Measurements from ENCODE around the gene TFCP2L1. TPM values are rescaled to one million over a fixed set of nuclear protein-coding genes. Genes with fewer than 3 reads are reported as not detected.

The TFCP2L1 gene
- total RNA-seq, 4 donors from 2014 or later: 3.6 to 7.9 (median 5.9) TPM

DNA sequence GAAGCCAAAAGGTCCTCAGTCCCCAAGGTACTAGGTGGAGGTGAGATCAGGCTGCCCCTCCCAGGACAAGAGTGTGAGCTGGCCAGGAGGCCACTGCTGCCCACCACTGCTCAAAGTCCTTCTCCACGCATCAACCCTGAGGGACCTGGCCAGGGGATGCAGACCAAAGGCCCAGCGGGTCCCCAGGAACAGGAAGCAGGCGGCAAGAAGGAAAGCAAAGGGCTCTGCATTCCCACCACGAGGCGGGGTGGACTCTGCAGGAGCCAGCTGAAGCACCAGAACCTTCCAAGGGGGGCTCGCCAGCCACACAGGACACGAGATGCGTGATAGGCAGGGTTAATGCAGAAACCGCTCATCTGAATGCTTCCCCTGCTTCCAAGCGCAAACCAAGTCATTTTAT is 67.4 kb downstream of the TFCP2L1 start:
- TF ChIP-seq, protein P1, sequence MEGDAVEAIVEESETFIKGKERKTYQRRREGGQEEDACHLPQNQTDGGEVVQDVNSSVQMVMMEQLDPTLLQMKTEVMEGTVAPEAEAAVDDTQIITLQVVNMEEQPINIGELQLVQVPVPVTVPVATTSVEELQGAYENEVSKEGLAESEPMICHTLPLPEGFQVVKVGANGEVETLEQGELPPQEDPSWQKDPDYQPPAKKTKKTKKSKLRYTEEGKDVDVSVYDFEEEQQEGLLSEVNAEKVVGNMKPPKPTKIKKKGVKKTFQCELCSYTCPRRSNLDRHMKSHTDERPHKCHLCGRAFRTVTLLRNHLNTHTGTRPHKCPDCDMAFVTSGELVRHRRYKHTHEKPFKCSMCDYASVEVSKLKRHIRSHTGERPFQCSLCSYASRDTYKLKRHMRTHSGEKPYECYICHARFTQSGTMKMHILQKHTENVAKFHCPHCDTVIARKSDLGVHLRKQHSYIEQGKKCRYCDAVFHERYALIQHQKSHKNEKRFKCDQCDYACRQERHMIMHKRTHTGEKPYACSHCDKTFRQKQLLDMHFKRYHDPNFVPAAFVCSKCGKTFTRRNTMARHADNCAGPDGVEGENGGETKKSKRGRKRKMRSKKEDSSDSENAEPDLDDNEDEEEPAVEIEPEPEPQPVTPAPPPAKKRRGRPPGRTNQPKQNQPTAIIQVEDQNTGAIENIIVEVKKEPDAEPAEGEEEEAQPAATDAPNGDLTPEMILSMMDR (IDR thresholded peaks at IDR 0.05; ENCODE audit: low read depth): no peak

DNA sequence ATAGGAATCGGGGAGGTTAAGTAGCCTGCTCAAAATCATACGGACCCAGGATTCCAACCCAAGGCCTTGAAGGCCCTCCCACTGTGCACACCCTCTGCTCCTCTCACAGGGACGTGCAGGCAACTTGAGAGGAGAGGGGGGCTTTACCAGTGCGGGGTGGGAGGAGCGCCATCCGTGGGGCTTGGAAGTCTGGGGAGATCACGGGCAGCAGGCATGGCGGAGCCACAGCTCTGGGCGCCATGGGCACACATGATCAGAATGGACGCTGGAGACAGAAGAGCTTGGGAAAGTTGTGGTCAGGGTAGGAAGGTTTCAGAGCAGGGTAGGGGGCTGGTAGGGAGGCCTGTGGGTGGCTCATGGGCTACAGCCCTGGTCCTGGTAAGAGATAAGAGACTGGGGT is 70.7 kb downstream of the TFCP2L1 start:
- TF ChIP-seq, protein P1 (IDR thresholded peaks at IDR 0.05; ENCODE audit: low read depth): no peak

DNA sequence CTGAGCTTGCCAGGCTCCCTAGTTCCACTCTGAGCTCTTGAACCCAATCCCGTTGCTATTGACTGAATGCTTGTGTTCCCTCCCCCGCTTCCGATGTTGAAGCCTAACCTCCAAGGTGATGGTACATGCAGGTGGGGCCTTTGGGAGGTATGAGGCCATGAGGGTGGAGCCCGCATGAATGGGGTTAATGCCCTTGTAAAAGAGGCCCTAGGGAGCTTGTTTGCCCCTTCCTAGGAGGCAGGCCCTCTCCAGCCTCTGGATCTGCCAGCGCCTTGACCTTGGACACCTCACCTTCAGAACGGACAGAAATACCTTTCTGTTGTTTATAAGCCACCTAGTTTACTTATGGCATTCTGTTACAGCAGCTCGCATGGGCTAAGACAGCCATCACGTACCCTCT is 71.6 kb downstream of the TFCP2L1 start:
- TF ChIP-seq, protein P1 (IDR thresholded peaks at IDR 0.05; ENCODE audit: low read depth): no peak

DNA sequence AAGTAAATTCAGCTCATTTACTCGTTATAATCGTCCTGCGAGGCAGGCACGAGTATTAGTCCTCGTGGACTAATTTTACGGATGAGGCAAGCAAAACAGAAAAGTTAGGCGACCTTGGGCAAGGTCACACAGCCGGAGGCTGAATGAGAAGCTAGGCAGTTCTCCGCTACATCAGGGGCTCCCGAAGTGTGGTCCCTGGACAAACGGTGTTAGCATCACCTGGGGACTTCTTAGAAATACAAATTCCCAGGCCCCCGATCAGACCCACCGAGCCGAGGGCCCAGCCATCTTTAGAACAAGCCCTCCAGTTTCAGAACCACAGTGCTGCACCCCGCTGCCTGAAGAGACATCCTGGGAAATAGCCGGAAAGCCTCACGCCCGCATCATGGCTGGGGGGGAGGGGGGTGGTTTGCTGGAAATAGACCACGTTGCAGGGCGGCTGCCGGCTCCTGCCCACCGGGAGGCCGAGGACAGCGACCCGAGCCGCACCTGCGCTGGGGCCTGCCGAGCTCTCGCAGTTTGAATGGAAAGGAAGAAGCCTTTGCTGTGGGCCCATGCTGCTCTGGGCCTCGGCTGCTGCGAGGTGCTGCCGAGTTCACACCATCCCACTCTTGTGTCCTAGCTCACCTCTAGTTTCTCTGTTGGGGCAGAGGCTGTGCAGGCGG is 72.2 kb downstream of the TFCP2L1 start:
- TF ChIP-seq, protein P1 (IDR thresholded peaks at IDR 0.05; ENCODE audit: low read depth): no peak

DNA sequence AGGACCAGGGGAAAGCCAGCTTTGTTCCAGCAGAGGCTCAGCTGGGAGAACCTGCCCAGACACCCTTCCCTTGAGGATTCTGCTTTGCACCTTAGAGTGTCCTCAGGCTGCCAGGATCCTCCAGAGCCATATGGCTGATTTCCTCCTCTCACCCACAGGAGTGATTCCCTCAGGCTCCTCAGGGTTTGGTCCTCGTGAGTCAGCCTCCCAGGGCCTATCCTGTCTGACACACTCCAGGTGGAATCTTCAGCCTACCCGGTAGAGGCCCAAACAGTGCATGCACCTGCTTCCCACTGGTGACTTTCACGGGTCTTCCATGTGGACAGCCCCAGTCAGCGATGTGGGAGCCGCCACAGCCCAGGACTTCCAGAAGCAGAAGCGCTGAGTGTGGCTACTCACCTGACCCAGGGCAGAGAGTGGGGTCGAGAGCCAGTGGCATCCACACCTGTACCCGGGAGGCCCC is 73.3 kb downstream of the TFCP2L1 start:
- TF ChIP-seq, protein P1 (IDR thresholded peaks at IDR 0.05; ENCODE audit: low read depth): no peak

DNA sequence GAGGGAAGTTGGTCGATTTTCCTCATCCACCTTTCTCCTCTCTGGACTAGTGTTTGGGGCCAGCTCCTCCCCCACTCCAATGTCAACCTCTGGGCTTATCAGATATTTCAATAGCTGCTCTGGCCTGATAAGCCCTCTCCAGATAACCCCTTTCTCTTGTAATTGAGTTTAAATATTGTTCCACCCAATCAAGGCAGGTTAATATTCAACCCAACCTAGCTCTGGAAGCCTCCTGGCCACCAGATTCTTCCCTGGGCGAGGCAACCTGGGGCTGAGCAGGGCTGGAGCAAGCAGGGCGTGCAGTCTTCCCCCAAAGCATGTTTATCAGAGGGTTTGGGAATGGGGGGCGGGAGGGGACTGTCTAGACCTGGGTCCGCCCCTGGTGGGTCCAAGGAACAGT is 73.8 kb downstream of the TFCP2L1 start:
- TF ChIP-seq, protein P1 (IDR thresholded peaks at IDR 0.05; ENCODE audit: low read depth): no peak

DNA sequence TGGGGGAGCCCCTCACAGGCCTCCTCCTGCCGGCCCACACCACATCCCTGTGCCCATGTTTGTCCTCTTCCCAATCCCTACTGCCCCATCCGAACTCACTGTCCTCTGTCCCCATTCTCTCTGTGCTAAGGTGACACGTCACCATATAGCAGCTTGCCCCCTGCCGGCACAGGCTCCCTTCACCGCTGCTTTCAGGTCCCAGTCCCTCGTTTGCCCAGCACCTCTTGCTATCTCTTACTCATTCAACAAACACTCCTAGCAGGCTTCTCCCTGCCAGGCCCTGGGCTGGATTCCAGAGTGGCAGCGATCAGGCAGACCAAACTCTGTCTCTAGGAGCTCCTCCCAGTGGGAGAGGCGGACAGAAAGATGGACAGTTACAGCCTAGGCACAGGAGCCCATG is 74.3 kb downstream of the TFCP2L1 start:
- TF ChIP-seq, protein P1 (IDR thresholded peaks at IDR 0.05; ENCODE audit: low read depth): no peak
